SK-N-SH (cell line): ENCODE measurements around the gene PPP2R5E.

Source experiments
- GABPA ChIP-seq: IDR thresholded peaks from 2 replicates; pipeline ENCODE4 v1.4.0; 2012; ENCODE audit warnings: low read depth, mild to moderate bottlenecking
- NRF1 ChIP-seq: IDR thresholded peaks from 2 replicates; pipeline ENCODE4 v1.6.1; 2012; ENCODE audit warnings: low read depth, mild to moderate bottlenecking, low read length
- TF ChIP-seq, protein P1 (sequence below): fragments of 200-600 bp; sonication (generic); IDR thresholded peaks from 2 replicates; pipeline ENCODE4 v1.6.1; 2017; ENCODE audit warnings: antibody characterized with exemption, mild to moderate bottlenecking, moderate library complexity

DNA sequence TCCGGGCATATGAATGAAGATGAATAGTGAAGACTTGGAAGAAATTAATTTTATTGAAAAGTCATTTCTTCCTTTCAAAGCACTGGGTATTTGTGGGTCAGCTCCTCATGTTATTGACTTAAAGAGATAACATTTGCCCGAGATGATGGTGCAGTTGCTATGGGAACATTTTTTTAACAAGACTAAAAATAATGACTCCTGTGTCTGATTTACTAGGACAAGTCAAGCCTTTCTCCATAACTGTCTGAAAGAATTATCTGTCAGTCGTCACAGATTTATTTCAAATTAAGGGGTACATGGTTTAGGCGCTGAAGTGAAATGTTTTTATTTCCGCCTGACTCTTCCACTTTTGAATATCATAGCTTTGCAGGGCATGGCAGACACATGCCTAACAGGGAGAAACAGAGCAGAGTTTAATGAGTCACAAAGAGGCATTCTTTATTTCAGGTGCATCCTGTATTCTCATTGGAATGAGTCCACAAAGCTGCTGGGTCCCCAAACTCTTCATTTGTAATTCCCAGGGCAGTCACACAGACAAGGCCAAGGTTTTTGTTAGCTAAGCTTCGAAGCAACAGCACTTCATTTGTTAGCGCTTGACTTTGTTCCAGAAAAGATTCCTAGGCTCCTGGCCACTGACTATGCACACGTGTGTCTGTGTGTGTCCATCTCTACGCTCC, 220.1 kb downstream of the PPP2R5E start:
- TF ChIP-seq, protein P1, sequence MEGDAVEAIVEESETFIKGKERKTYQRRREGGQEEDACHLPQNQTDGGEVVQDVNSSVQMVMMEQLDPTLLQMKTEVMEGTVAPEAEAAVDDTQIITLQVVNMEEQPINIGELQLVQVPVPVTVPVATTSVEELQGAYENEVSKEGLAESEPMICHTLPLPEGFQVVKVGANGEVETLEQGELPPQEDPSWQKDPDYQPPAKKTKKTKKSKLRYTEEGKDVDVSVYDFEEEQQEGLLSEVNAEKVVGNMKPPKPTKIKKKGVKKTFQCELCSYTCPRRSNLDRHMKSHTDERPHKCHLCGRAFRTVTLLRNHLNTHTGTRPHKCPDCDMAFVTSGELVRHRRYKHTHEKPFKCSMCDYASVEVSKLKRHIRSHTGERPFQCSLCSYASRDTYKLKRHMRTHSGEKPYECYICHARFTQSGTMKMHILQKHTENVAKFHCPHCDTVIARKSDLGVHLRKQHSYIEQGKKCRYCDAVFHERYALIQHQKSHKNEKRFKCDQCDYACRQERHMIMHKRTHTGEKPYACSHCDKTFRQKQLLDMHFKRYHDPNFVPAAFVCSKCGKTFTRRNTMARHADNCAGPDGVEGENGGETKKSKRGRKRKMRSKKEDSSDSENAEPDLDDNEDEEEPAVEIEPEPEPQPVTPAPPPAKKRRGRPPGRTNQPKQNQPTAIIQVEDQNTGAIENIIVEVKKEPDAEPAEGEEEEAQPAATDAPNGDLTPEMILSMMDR = no peak
- TF ChIP-seq GABPA (no peak), NRF1 (no peak)
